Endothelial cell (in vitro differentiated cells): Measurements from ENCODE around the gene PTGFRN. TPM values are rescaled to one million over a fixed set of nuclear protein-coding genes. Genes with fewer than 3 reads are reported as not detected.
"Not testable (repeated sequence)": the region's sequence is repeated elsewhere in the genome, so short reads cannot be mapped to it uniquely, and the experiment has no call there.

Source experiments
- DNase-seq: peaks from one replicate; pipeline ENCODE4 v3.0.0; 2021; ENCODE audit warnings: low spot score
- H3K27ac Mint-ChIP-seq: one replicate; pipeline ENCODE4 v1.8.0; 2021; ENCODE audit warnings: mixed read lengths, inconsistent platforms; ENCODE audit not compliant: unreplicated experiment
- H3K27me3 Mint-ChIP-seq: one replicate; pipeline ENCODE4 v1.8.0; 2021; ENCODE audit warnings: mild to moderate bottlenecking, moderate library complexity, mixed read lengths, inconsistent platforms; ENCODE audit not compliant: unreplicated experiment
- H3K36me3 Mint-ChIP-seq: one replicate; pipeline ENCODE4 v1.8.0; 2021; ENCODE audit warnings: mild to moderate bottlenecking, low read depth, mixed read lengths, inconsistent platforms; ENCODE audit not compliant: unreplicated experiment
- H3K4me1 Mint-ChIP-seq: one replicate; pipeline ENCODE4 v1.8.0; 2021; ENCODE audit warnings: mild to moderate bottlenecking, mixed read lengths, inconsistent platforms; ENCODE audit not compliant: unreplicated experiment
- H3K4me3 Mint-ChIP-seq: one replicate; pipeline ENCODE4 v1.8.0; 2021; ENCODE audit warnings: mild to moderate bottlenecking, mixed read lengths, inconsistent platforms; ENCODE audit not compliant: unreplicated experiment
- H3K9me3 Mint-ChIP-seq: one replicate; pipeline ENCODE4 v1.8.0; 2021; ENCODE audit warnings: mixed read lengths, inconsistent platforms; ENCODE audit not compliant: unreplicated experiment
- long read RNA-seq: library from polyadenylated mRNA; unstranded; transcript quantifications from one replicate; pipeline ENCODE4 v2.0.0, GENCODE V29; 2020; ENCODE audit not compliant: unreplicated experiment
- total RNA-seq: library from RNA; stranded (reverse); fragmentation: NEBNext Ultra II Directional; extraction: Animal tissue kit (Norgen Biotek cat#: 25700); gene quantifications from one replicate; pipeline ENCODE4 v1.2.1, GENCODE V29; 2021; ENCODE audit not compliant: unreplicated experiment
- TF ChIP-seq, protein P1 (sequence below): fragments of 200-600 bp; sonication (generic); IDR thresholded peaks from one replicate; pipeline ENCODE4 v1.5.0; 2021; ENCODE audit warnings: antibody characterized with exemption; ENCODE audit not compliant: unreplicated experiment

PTGFRN gene
- 23.7 TPM for total RNA-seq
- long read RNA-seq, partial matches to known transcripts = 0 of 1 reads
- long read RNA-seq, other reads (novel, unspliced or antisense) = 1 of 1 reads

DNA sequence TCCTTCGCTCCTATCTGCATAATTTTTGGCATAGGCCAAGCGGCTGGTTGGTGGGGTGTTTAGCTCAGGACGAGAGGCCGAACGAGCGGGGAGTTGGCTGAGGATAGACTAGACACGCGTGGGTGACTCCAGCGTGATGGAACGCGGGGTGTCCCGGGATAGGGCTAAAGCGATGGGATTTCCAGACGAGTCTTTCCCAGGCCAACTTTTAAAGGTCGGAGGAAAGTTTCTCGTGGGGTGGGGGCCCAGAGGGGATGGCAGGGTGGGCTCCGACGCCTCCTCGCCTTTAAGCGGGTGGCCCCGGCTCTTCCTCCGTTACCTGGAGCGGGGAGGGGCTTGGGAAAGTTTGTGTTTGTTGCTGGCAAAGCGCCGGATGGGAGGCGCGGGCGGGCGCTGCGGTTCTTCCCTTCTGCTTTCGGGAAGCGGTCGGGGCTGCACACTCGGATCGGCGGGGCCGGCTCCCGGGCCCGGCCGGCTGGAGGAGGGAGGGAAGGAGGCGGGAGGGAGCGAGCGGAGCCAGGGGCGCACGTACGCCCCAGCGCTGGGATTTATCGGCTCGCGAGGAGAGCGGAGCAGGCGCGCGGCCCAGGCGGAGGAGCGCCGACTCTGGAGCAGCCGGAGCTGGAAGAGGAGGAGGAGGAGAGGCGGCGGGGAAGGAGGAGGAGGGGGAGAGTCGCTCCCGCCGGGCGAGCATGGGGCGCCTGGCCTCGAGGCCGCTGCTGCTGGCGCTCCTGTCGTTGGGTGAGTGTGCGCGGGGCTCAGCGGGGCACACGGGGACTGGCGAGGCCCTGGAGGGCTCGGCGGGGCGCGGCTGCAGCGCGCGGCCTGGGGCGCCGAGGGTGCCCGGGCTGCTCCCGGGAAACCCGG, at the start of gene PTGFRN:
Gene PTGFRN, plus strand, starts transcription at position 405 of the 867 bp plus-strand sequence. Its CDS starts 288 bp downstream, at position 693.
- Mint-ChIP-seq H3K27ac (no peak within 1 kb of the TSS), H3K4me3 (peak within 1 kb of the TSS; percentile 95), H3K27me3 (peaks cover 16% of the 10 kb centered on the region), H3K9me3 (no peaks in the 10 kb centered on the region), H3K4me1 (peaks cover 8% of the 10 kb centered on the region), H3K36me3 (no peaks in the 10 kb centered on the region)
- DNase-seq = peak; percentile 67
- TF ChIP-seq, protein P1, sequence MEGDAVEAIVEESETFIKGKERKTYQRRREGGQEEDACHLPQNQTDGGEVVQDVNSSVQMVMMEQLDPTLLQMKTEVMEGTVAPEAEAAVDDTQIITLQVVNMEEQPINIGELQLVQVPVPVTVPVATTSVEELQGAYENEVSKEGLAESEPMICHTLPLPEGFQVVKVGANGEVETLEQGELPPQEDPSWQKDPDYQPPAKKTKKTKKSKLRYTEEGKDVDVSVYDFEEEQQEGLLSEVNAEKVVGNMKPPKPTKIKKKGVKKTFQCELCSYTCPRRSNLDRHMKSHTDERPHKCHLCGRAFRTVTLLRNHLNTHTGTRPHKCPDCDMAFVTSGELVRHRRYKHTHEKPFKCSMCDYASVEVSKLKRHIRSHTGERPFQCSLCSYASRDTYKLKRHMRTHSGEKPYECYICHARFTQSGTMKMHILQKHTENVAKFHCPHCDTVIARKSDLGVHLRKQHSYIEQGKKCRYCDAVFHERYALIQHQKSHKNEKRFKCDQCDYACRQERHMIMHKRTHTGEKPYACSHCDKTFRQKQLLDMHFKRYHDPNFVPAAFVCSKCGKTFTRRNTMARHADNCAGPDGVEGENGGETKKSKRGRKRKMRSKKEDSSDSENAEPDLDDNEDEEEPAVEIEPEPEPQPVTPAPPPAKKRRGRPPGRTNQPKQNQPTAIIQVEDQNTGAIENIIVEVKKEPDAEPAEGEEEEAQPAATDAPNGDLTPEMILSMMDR = no peak

DNA sequence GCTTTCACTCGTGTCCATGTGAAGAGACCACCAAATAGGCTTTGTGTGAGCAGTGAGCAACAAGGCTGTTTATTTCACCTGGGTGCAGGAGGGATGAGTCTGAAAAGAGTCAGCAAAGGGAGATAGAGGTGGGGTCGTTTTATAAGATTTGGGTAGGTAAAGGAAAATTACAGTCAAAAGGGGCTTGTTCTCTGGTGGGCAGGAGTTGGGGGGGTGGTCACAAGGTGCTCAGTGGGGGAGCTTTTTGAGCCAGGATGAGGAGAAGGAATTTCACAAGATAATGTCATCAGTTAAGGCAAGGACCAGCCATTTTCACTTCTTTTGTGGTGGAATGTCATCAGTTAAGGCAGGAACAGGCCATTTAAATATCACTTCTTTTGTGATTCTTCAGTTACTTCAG, 49.5 kb upstream of the PTGFRN start:
- not testable (repeated sequence) for H3K36me3 Mint-ChIP-seq, H3K27ac Mint-ChIP-seq, DNase-seq, H3K27me3 Mint-ChIP-seq, H3K9me3 Mint-ChIP-seq, H3K4me3 Mint-ChIP-seq
- peaks cover 14% of the 10 kb centered on the region for H3K4me1 Mint-ChIP-seq

- Mint-ChIP-seq H3K36me3 (no peaks in the 10 kb centered on the region), H3K4me1 (peaks cover 14% of the 10 kb centered on the region), H3K27me3 (no peaks in the 10 kb centered on the region), H3K4me3 (no peak overlapping the region), H3K9me3 (no peaks in the 10 kb centered on the region), H3K27ac (no peak overlapping the region)
- no peak for DNase-seq
- TF ChIP-seq, protein P1 = no peak
These were observed 48.6 kb upstream of the PTGFRN start for GRCh38 chr1:116861137-116861536.

GRCh38 chr1:116863031-116863430, 46.7 kb upstream of the PTGFRN start:
- not testable (repeated sequence) for DNase-seq, H3K36me3 Mint-ChIP-seq, H3K27ac Mint-ChIP-seq, H3K9me3 Mint-ChIP-seq, H3K4me3 Mint-ChIP-seq, H3K27me3 Mint-ChIP-seq
- peaks cover 14% of the 10 kb centered on the region for H3K4me1 Mint-ChIP-seq

- H3K9me3 Mint-ChIP-seq, H3K36me3 Mint-ChIP-seq, DNase-seq, H3K4me1 Mint-ChIP-seq, H3K27me3 Mint-ChIP-seq, H3K4me3 Mint-ChIP-seq, H3K27ac Mint-ChIP-seq: not testable (repeated sequence)
These were observed 43.2 kb upstream of the PTGFRN start for GRCh38 chr1:116866478-116866877.

DNA sequence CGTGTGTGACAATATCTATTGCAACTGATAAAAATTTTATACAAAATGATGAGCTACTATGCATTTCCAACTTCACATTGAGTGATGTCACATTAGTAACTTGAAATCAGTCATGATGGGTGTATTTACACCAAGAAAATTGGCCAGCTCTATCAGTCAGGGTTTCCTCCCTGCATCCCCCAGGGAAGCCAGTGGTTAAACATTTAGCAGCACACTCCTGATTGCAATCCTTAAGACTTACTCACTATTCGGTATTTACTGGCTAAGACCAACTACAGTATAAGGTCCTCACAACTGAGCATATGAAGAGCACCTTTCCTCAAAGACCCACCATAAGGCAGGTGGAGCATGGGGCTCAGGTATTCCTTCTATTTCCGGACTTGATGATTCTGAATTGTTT, 41.3 kb upstream of the PTGFRN start:
- Mint-ChIP-seq H3K4me1 (peaks cover 3% of the 10 kb centered on the region), H3K27me3 (no peaks in the 10 kb centered on the region), H3K9me3 (no peaks in the 10 kb centered on the region), H3K36me3 (no peaks in the 10 kb centered on the region), H3K27ac (no peak overlapping the region), H3K4me3 (no peak overlapping the region)
- TF ChIP-seq, protein P1 = no peak
- no peak for DNase-seq
